Uterus (tissue), 4 donors: Measurements from ENCODE around the gene LRRC1. TPM values are rescaled to one million over a fixed set of nuclear protein-coding genes. Genes with fewer than 3 reads are reported as not detected.

Experiments used
- DNase-seq, 2 donors: peaks; one replicate each; pipeline ENCODE4 v3.0.0-alpha.2; 2019 to 2020
- H3K27ac ChIP-seq, 2 donors: fragments of 200-600 bp; sonication (generic); 1 replicate in 1 of 2; 2 replicates in 1 of 2; pipeline ENCODE4 v1.5.1; 2016 to 2018
- H3K27me3 ChIP-seq, 2 donors: fragments of 200-600 bp; sonication (generic); one replicate each; pipeline ENCODE4 v1.5.1; 2018 to 2019; ENCODE audit warnings: control low read depth in 1 of 2
- H3K36me3 ChIP-seq, 2 donors: fragments of 200-600 bp; sonication (generic); one replicate each; pipeline ENCODE4 v1.5.1; 2019; ENCODE audit warnings: control low read depth in 1 of 2
- H3K4me1 ChIP-seq, 2 donors: fragments of 200-600 bp; sonication (generic); one replicate each; pipeline ENCODE4 v1.5.1; 2018 to 2019; ENCODE audit warnings: control low read depth in 1 of 2
- H3K4me3 ChIP-seq, 2 donors: fragments of 200-600 bp; sonication (generic); 1 replicate in 1 of 2; 2 replicates in 1 of 2; pipeline ENCODE4 v1.5.1; 2018 to 2019; ENCODE audit warnings: mild to moderate bottlenecking in 1 of 2
- H3K9me3 ChIP-seq, 2 donors: fragments of 200-600 bp; sonication (generic); one replicate each; pipeline ENCODE4 v1.5.1; 2019; ENCODE audit warnings: control low read depth in 1 of 2
- POLR2A ChIP-seq, 2 donors: fragments of 450-650 bp; IDR thresholded peaks; one replicate each; pipeline ENCODE4 v1.6.1; 2016; ENCODE audit warnings: antibody characterized with exemption in 2 of 2, mild to moderate bottlenecking in 1 of 2, moderate library complexity in 1 of 2
- intact Hi-C: fragments of 100-400 bp; cut with DNase I; formaldehyde crosslinking; loops from one replicate; pipeline ENCODE4 v1.15.1; 2023; ENCODE audit warnings: low total_unique reads
- total RNA-seq, 4 donors: library from RNA; depleted of rRNA in 3 of 4; stranded (reverse); fragments of >200 nt in 3 of 4; gene quantifications; one replicate each; pipeline versions ENCODE4 v1.1.0 to v1.2.4, GENCODE V29; 2014 to 2023
- TF ChIP-seq, protein P1 (sequence below), 4 experiments: fragments of 200-600 bp in 2 of 4; fragments of 450-650 bp in 2 of 4; sonication (generic) in 2 of 4; IDR thresholded peaks; one replicate each; pipeline ENCODE4 v1.5.1; 2016 to 2019; ENCODE audit warnings: antibody characterized with exemption in 4 of 4, mild to moderate bottlenecking in 2 of 4, moderate library complexity in 1 of 4
- donor health status: DM: yes; HTN: yes; CAD: no.

LRRC1 gene
- total RNA-seq, 4 donors from 2014 or later = 4.4 to 39.7 (median 17.7) TPM

DNA sequence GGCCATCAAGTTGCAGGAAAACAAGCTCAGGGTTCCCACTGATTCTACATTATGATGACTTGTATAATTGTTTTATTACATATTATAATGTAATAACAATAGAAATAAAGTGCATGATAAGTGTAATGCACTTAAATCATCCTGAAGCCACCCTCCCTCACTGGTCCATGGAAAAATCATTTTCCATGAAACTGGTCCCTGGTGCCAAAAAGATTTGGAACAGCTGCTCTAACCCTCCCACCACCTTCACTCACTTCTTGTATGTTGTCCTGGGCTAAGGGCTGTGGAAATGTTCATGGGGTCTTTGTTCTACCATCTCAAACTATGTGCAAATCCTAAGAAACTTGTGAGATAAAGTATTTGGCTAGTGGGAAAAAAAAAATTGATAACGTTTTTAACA is 133.8 kb downstream of the LRRC1 start:
- intact Hi-C loops = no loop called here
- Histone ChIP-seq H3K4me3 (no peak overlapping the region), H3K4me1 (no peaks in the 10 kb centered on the region), H3K27ac (no peak overlapping the region), H3K9me3 (no peaks in the 10 kb centered on the region), H3K27me3 (no peaks in the 10 kb centered on the region), H3K36me3 (no peaks in the 10 kb centered on the region)
- no peak for DNase-seq
- TF ChIP-seq POLR2A (IDR thresholded peaks at IDR 0.05) = no peak
- TF ChIP-seq, protein P1, sequence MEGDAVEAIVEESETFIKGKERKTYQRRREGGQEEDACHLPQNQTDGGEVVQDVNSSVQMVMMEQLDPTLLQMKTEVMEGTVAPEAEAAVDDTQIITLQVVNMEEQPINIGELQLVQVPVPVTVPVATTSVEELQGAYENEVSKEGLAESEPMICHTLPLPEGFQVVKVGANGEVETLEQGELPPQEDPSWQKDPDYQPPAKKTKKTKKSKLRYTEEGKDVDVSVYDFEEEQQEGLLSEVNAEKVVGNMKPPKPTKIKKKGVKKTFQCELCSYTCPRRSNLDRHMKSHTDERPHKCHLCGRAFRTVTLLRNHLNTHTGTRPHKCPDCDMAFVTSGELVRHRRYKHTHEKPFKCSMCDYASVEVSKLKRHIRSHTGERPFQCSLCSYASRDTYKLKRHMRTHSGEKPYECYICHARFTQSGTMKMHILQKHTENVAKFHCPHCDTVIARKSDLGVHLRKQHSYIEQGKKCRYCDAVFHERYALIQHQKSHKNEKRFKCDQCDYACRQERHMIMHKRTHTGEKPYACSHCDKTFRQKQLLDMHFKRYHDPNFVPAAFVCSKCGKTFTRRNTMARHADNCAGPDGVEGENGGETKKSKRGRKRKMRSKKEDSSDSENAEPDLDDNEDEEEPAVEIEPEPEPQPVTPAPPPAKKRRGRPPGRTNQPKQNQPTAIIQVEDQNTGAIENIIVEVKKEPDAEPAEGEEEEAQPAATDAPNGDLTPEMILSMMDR (IDR thresholded peaks at IDR 0.05) = no peak

DNA sequence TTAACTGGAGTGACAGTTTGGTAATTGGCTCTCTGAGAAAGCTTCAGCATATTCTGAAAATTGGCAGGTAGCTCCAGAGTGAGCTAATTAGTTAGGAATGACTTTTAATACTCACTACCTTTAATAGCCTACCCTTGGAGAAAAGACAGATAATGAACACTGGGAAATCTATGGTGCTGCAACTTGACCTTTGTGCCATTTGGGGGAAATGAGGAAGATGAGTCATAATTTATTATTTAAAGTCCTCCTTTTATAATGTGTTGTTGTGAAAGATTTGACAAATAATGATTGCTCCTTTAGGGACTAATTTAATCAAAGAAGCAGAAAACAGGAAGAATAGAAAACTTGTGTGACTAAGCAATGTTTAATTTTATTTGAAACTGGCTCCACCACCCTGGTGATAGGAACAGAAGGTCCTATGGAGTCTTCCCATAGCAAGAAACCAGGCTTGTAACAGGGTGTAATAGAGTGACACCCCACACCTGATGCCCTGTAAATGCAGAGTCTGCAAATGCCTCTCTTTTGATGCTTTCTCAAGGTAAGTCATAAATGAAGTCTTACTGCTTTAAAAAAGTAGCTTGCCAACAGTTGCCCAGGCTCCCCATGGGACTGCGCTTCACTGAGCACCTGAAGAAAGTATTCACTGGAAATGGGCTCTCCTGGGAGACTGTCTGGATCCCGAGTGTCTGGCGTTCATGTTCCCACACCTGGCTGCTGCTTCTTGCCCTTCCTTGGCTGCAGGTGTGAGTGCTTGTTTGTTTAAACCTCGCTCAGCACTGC is 134.4 kb downstream of the LRRC1 start:
- intact Hi-C loops = no loop called here
- H3K36me3 ChIP-seq = no peaks in the 10 kb centered on the region

DNA sequence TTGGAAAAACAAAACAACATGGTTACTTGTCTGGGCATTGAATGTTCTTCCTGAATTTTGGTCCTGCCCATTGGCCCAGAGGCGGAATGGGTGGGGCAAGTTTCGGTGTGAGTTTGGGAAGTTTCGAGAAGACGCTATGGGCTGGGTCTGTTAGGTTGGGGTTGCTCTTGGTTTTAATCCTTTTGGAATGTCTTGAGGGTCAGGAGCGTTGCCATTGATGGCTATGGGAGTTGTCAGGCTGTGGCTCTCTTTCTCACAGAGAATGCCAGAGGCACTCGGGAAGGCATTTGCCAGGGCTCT is 135.0 kb downstream of the LRRC1 start:
- no peak for DNase-seq
- no peak overlapping the region for H3K4me3 ChIP-seq
- H3K36me3 ChIP-seq = no peaks in the 10 kb centered on the region
- intact Hi-C loops = no loop called here
- no peak overlapping the region for H3K27ac ChIP-seq
- no peaks in the 10 kb centered on the region for H3K9me3 ChIP-seq
- H3K4me1 ChIP-seq = no peaks in the 10 kb centered on the region
- no peaks in the 10 kb centered on the region for H3K27me3 ChIP-seq
- TF ChIP-seq POLR2A (IDR thresholded peaks at IDR 0.05) = no peak
- TF ChIP-seq, protein P1 (IDR thresholded peaks at IDR 0.05) = no peak

More for the DNA sequence above, 134.4 kb downstream of the LRRC1 start:
- Histone ChIP-seq H3K27ac (no peak overlapping the region), H3K4me1 (no peaks in the 10 kb centered on the region), H3K4me3 (no peak overlapping the region), H3K27me3 (no peaks in the 10 kb centered on the region), H3K9me3 (no peaks in the 10 kb centered on the region)
- DNase-seq = no peak
- no peak for TF ChIP-seq POLR2A (IDR thresholded peaks at IDR 0.05)
- TF ChIP-seq, protein P1 (IDR thresholded peaks at IDR 0.05) = no peak

DNA sequence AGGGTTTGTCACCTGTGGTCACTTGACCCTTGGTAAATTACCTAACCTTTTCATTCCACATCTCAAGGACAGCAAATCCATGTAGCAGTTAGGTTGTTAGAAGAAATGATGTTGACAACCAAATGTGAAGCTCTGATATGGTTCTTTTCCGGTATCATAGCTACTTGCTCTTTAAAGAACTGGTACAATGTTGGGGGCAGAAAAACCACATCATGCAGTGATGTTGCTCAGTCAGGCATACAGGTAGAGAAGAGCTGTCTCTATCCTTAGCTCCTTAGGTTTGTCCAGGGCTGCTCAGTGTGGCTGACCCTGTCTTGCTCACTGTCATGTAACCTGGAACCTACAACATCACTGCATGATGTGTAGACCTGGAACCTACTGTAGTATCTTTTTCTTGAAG is 135.5 kb downstream of the LRRC1 start:
- Histone ChIP-seq H3K9me3 (no peaks in the 10 kb centered on the region), H3K4me3 (no peak overlapping the region), H3K36me3 (no peaks in the 10 kb centered on the region), H3K27me3 (no peaks in the 10 kb centered on the region), H3K4me1 (no peaks in the 10 kb centered on the region), H3K27ac (no peak overlapping the region)
- DNase-seq = no peak
- TF ChIP-seq, protein P1 (IDR thresholded peaks at IDR 0.05) = no peak
- no peak for TF ChIP-seq POLR2A (IDR thresholded peaks at IDR 0.05)
- intact Hi-C loops = no loop called here

DNA sequence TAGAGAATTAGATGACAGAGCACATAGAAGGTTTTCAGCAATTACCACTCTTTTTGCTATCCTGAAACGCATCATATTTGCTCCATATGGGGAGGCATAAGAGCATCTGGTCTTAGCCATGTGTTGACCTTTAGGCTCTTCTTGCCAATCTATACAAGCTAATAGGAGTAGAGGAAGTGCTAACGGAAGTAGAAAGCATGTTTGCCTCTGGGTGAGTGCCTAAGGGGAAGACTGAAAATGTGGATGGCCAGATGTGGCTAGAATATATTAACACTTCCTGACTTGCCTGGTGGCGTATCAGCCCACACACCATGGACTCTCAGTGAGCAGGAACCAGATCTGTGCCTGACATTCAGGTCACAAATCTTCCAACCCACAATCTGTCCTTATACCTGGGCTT is 136.3 kb downstream of the LRRC1 start:
- H3K4me1 ChIP-seq = no peaks in the 10 kb centered on the region
- no peaks in the 10 kb centered on the region for H3K27me3 ChIP-seq
- no peaks in the 10 kb centered on the region for H3K9me3 ChIP-seq
- no peaks in the 10 kb centered on the region for H3K36me3 ChIP-seq
- DNase-seq = no peak
- no peak overlapping the region for H3K27ac ChIP-seq
- intact Hi-C loops = no loop called here
- TF ChIP-seq POLR2A (IDR thresholded peaks at IDR 0.05) = no peak
- TF ChIP-seq, protein P1 (IDR thresholded peaks at IDR 0.05) = no peak
- H3K4me3 ChIP-seq = no peak overlapping the region
